Measurements from ENCODE around the gene MED14. TPM values are rescaled to one million over a fixed set of nuclear protein-coding genes. Genes with fewer than 3 reads are reported as not detected.

MED14 gene
- total and polyA plus RNA-seq, 10 of the 15 experiments (the other 5 are each of a cell fraction or from before 2014, with no cell fraction given), result 8.8 to 99.4 (median 29.4) TPM

GRCh38 chrX:40647307-40648197, 87.8 kb downstream of the MED14 start, which contains the start of gene CXorf38 (continued):
- TF ChIP-seq BCL3 (IDR thresholded peaks at IDR 0.05; ENCODE audit: borderline replicate concordance, insufficient read depth, low read depth, low read length, poor library complexity, severe bottlenecking), result peak; percentile 88
- TF ChIP-seq KDM1A (IDR thresholded peaks at IDR 0.05; ENCODE audit: borderline replicate concordance), result no peak
- TF ChIP-seq STAT3 (IDR thresholded peaks at IDR 0.05; ENCODE audit: low read depth, low read length), result no peak
- no peak for TF ChIP-seq MAX (IDR thresholded peaks at IDR 0.05; ENCODE audit: low read depth, low read length)
- TF ChIP-seq CHD4 (IDR thresholded peaks at IDR 0.05), result no peak
- TF ChIP-seq HSF1 (IDR thresholded peaks at IDR 0.05; ENCODE audit: low read depth, low read length), result no peak
- no peak for TF ChIP-seq PAX8 (IDR thresholded peaks at IDR 0.05)
- peak; percentile 62; the same call in 1 of the 2 replicates for TF ChIP-seq ELK1 (IDR thresholded peaks at IDR 0.05; ENCODE audit: low read depth, low read length)
- peak; percentile 85 for TF ChIP-seq CREB1 (IDR thresholded peaks at IDR 0.05; ENCODE audit: low read depth)
- no peak for TF ChIP-seq ETV6 (conservative IDR thresholded peaks at IDR 0.05 in 1 of 2, IDR thresholded peaks at IDR 0.05 in 1 of 2; ENCODE audit: borderline replicate concordance in 1 of 2, low read depth in 1 of 2)
- no peak for TF ChIP-seq JUNB (IDR thresholded peaks at IDR 0.05)
- no peak for TF ChIP-seq BCL11A (IDR thresholded peaks at IDR 0.05; ENCODE audit: low read depth, low read length)
- no peak for TF ChIP-seq ZNF24 (IDR thresholded peaks at IDR 0.05)
- no peak for TF ChIP-seq ZBED1 (IDR thresholded peaks at IDR 0.05; ENCODE audit: borderline replicate concordance)
- no peak for TF ChIP-seq POU2F2 (IDR thresholded peaks at IDR 0.05; ENCODE audit: borderline replicate concordance, low read depth, low read length)
- no peak for TF ChIP-seq GABPA (IDR thresholded peaks at IDR 0.05; ENCODE audit: low read depth)
- TF ChIP-seq ZBTB4 (CRISPR knock-in tag; IDR thresholded peaks at IDR 0.05), result no peak
- TF ChIP-seq HCFC1 (IDR thresholded peaks at IDR 0.05; ENCODE audit: low read length), result no peak
- TF ChIP-seq NKRF (conservative IDR thresholded peaks at IDR 0.05), result peak; percentile 69
- TF ChIP-seq NFYB (IDR thresholded peaks at IDR 0.05; ENCODE audit: insufficient read depth, low read depth, low read length), result no peak

Data from GM12878 (cell line).